DLD1 (cell line): ENCODE data around the gene DHRS1.
"Not testable (repeated sequence)": the region's sequence is repeated elsewhere in the genome, so short reads cannot be mapped to it uniquely, and the experiment has no call there.

ENCODE experiments used
- in situ Hi-C: cut with HindIII; loops from 2 replicates; pipeline ENCODE4 v1.10.0; 2017; ENCODE audit warnings: low sequenced_read_pairs

DHRS1 gene

GRCh38 chr14:24252289-24253124 lies 47.1 kb downstream of the DHRS1 start:
- in situ Hi-C loops: no loop called here

DNA sequence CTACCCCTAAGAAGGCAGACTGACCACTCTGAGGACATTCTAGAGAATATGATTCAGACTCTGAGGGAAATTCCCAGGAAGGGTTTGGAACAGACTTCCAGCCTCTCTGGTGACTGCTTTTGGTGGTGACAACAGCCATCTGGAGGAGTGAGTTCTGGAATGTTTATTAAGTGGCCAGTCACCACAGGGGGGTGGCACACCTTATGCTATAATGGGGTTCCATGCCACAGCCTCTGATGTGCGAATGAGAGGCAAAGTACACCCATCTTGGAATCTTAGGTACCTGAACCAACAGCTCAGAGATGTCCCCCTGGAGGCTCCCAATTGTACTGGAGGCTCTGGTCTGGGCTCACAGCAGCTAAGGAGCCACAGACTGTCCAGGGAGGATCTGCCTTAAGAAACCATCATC lies 47.7 kb downstream of the DHRS1 start:
- in situ Hi-C loops: no loop called here

GRCh38 chr14:24250354-24250753 lies 49.2 kb downstream of the DHRS1 start:
- in situ Hi-C loops: no loop called here

DNA sequence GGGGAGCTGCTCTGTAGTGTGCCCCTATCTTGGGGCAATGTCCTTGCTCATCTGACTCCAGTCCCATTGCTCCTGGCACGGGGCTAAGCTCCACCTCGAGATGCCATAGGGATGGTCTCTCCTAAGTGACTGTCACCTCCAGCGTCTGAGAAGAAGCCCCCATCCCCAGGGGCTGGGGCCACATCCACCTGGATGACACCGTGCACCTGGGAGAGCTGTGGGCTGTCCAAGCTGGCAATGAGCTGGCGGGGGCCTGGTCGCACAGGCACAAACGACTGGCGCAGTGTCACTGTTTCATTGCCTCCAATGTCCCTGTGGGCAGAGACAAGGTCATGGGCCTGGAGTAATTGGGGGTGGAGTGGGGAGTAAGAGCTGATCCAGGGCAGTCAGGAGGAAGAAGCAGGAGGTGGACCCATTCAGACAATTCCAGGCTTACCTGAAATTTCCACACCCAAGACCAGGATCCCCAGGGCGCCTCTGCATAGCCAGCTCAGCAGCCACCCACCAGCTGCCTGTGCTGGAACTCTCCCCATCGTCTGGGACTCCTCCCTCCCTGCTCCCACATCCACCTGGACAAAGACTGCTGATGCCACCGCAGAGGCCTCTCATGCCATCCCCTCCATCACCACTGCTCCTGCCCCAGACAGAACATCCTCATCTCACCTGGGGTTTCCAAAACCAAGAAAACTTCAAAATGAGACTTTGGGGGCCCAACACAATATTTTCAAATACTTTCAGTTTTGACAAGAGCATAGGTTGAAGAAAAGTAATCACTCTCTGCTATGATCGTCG lies 50.2 kb downstream of the DHRS1 start:
- in situ Hi-C loops: no loop called here

DNA sequence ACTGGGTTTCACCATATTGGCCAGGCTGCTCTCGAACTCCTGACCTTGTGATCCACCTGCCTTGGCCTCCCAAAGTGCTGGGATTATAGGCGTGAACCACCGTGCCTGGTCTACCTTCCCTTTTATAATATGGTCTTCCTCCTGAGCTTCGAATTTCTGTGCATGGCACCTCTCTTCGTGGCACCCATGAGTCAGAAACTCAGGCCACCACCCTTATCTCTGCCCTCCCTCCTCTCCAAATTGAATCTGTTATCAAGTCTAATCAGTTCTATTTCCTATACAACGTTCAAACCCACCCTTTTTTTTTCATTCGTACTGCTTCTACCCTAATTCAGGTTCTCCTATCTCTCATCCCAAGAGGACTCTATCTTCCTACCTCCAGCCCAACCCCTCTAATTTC lies 52.2 kb downstream of the DHRS1 start:
- in situ Hi-C loops: no loop called here

DNA sequence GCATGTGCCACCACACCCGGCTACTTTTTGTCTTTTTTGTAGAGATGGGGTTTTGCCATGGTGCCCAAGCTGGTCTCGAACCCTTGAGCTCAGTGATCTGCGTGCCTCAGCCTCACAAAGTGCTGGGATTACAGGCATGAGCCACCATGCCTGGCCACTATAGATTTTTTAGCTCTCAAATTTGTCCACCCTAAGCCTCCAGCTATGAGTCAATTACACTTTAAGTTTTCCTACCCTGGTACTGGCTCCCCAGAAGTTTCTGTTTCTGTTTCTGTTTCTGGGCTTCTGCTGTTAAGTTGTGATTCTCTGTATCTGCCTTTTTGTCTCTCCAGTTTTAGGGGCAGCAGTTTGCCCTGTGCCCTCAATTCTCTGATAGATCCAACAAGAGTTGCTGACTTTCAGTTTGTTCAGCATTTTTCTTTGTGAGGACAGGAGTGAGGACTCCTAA lies 52.8 kb downstream of the DHRS1 start:
- in situ Hi-C loops: no loop called here

DNA sequence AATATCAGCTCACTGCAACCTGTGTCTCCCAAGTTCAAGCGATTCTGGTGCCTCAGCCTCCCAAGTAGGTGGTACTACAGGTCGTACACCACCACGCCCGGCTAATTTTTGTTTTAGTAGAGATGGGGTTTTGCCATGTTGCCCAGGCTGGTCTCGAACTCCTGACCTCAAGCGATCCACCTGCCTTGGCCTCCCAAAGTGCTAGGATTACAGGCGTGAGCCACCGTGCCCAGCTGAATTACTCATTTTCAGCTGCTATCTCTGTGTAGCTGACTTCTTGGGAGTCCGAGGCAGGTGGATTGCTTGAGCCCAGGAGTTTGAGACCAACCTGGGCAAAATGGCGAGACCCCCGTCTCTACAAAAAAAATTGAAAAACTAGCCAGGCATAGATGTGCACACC lies 54.2 kb downstream of the DHRS1 start:
- in situ Hi-C loops: not testable (repeated sequence)

GRCh38 chr14:24243336-24243836 lies 56.2 kb downstream of the DHRS1 start:
- in situ Hi-C loops: no loop called here

- in situ Hi-C loops: no loop called here
These were observed 57.6 kb downstream of the DHRS1 start for GRCh38 chr14:24241829-24242443.
